HG03064 (cell line): ENCODE measurements around the gene PLA2G2C.

Source experiments
- ATAC-seq: cut with Tn5 transposase; IDR thresholded peaks from one replicate; pipeline ENCODE4 v1.9.1; 2021; ENCODE audit warnings: low read depth; ENCODE audit not compliant: unreplicated experiment

PLA2G2C gene

GRCh38 chr1:20209471-20209870, 23.2 kb upstream of the PLA2G2C start:
- no peak for ATAC-seq

DNA sequence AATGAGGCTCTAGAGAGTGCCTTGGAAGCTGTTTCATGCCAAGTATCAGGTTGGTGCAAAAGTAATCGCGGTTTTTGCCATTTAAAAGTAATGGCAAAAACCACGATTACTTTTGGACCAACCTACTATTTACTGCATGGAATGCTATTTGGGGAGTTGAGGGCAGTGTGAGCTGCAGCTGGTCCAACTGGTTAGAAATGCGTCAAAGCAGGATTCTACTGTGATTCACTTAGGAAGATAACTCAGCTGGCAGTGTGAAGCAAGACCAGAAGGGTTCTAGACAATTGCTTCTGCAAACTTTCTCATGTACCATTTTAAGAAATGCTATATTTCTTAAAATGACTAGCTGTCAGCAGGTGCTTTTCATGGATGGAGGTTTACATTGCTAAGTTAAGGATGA, 21.2 kb upstream of the PLA2G2C start:
- no peak for ATAC-seq

DNA sequence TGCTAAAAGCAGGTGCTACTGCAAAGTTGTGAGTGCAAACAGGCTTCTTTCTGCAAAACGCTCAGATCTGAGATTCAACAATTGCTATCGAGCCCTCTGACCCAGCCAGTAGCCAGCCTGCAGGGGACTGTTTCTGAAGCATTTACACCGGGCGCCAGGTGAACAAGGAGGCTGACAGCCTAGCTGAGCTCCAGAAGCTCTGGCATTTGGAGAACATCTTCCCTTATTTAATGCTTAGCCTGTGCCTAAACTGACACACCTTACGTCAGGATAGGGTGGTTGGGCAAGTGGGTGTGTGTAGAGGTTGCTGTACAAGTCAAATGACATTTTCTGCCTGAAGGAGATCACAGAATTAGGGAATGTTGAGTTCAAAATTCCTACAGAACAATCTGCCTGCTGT, 15.8 kb upstream of the PLA2G2C start:
- ATAC-seq: no peak

GRCh38 chr1:20200966-20201365, 14.6 kb upstream of the PLA2G2C start:
- ATAC-seq: no peak

- no peak for ATAC-seq
Observed at GRCh38 chr1:20199840-20200239, 13.5 kb upstream of the PLA2G2C start.

DNA sequence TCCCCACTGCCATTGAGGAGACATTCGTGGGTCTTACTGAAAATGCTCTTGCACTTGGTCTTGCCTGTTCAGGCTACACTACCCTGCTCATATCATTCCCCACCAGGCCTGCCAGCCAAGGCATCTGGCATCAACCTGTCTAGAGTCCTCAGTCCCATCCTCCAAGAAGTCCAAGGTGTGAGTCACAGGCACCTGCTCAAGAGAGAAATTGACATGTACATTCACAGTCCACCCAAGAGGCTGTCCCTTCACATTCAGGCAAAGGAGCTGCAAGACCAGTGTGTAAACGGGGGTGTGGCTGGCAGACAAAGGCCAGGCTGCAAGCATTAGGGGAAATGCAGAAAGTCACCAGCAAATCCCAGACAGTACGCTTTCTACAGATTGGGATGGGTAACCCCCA, 13.1 kb upstream of the PLA2G2C start:
- ATAC-seq: no peak

DNA sequence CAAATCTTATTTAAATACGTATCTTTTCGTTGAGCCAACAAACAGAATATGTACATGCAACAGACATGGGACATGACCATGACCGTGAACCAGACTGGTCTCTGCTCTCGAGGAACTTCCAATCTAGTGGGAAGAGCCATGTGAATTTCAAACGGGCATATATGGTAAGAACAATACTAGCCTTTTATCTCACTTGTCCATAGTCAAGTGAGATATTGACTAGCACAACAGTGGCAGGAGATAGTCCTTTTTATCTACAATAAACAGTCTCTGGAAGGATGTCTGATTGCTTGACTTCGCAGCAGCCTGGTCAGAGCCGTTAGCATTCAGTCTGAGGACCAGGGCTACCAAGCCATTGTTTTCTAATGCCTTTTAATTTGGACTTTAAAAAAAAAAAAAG, 12.6 kb upstream of the PLA2G2C start:
- ATAC-seq: no peak

- no peak for ATAC-seq
Observed at GRCh38 chr1:20198296-20198695, 12.0 kb upstream of the PLA2G2C start.

DNA sequence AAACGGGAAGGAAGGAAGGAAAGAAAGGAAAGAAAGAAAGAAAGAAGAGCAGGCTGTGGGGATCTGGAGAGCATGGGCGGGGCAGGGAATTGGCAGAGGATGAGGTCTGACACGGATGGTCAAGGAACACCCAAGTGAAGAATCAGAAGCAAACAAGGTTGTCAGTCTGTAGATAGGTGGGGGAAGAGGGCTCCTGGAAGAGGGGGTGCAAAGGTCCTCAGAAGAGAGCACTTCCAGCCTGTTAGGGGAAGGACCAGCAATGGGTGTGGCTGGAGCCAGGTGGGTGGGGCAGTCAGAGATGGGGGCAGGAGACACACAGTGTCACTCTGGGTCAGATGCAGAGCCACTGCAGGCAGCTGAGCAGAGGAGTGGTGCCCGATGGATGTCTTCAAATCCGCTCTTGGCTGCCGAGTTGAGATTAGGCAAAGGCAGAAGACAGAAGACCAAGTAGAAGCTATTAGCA, 11.0 kb upstream of the PLA2G2C start:
- no peak for ATAC-seq

DNA sequence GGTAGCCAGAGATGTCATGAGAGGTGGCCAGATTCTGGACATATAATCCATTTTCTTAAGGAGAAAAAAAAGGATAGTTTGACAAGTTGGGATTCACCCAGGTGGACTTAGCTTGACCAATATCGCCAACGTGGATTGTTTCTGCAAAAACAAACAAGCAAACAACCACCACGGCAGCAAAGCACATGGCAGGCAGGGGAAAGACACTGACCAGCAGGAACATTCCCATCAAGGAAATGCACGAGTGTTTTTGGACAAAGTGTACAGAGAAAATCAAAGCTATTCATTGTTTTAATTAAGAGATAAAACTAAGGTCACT, 9.1 kb upstream of the PLA2G2C start:
- ATAC-seq: no peak

DNA sequence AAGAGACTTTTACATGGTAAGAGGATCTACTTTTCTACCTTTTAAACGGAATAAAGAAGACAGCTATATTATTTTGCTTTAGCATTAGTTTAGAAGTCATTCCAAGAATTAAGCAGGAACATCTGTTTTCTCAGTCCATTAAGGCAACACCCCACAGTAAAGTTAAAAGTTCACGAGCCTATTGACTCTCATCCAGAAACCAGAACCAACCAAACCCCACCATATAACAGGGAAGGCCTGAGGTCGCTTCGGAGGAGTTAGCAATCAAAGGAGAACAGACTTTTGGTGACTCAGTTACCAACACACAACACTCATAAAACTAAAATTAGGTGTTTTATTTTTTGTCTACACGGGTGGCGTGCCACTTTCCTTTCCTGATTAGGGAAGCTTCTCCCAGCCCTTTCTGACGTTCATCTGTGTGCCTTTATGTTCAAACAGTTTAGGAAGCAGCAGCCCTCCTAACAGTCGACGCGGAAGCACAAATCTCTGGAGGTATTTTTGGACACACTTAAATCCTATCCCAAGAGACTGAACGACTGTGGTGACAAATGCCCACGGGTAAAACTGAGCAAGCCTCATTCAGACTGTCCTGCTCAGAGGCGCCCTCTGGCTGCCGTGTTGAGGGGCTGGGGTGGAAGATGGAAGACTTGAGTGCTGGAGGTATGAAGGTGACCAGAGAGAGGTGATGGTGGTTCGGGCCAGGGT, 8.6 kb upstream of the PLA2G2C start:
- no peak for ATAC-seq

DNA sequence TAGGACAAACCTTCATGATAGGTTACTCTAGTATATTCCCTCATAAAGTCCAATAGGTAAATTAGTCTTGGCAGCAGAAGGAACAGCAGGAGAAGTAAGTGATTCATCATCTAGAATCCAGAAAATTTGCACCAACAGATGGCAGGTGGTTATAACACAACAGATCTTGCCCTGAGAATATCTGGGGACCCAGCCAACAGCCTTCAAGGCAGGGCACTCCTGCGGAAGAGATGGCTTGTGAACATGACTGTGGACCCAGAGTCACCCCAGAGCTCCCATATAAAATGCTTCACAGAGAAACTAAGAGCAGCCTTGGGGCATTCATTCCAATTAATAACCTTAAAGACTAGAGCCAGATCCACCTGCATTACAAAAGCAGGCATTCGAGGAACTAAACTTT, 7.9 kb upstream of the PLA2G2C start:
- no peak for ATAC-seq

GRCh38 chr1:20192871-20193411, 6.6 kb upstream of the PLA2G2C start:
- no peak for ATAC-seq

DNA sequence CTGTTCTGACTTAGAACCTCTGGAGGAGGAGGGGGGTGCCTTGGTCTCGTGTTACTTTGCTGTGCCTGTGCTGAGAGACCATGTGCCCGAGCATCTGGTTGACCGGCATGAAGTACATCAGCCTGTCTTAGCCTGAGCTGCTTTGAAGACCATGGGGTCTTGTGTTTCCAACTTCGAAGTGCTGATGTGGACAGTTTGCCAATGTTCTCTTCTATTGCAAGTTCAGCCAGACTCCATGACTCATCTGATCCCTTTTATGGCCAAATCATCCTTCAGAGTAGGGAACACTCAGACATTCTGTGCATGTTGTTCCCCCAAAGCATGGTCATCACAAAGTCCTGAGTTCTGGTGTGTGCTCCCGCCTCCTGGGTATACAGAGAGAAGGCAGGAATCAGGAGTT, 6.0 kb upstream of the PLA2G2C start:
- no peak for ATAC-seq

DNA sequence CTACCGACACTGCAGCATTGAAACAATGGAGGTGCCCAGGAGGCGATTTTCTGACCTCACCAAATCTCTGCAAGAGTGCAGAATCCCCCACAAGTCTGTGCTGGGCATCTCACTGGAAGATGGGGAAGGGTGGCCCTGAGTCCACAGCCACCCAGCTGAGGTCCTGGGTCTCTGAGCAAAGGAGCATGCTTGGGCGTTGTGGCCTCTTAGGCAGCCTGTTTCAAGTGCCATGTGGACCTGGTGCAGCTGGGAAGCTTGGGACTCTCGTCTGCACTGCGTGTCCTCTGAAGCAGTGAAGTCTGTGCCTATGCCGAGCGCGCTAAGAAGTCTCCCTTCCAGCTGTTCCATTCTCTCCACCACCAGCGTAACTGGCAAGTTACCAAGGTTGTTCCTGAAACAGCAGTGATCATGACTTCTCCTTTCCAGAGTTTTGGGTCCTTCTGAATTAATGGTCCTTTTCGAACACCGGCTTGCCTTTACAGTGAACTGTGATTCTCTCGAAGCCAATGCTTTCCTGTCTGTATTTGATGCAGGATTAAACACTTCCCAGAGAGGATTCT, 5.0 kb upstream of the PLA2G2C start:
- no peak for ATAC-seq

DNA sequence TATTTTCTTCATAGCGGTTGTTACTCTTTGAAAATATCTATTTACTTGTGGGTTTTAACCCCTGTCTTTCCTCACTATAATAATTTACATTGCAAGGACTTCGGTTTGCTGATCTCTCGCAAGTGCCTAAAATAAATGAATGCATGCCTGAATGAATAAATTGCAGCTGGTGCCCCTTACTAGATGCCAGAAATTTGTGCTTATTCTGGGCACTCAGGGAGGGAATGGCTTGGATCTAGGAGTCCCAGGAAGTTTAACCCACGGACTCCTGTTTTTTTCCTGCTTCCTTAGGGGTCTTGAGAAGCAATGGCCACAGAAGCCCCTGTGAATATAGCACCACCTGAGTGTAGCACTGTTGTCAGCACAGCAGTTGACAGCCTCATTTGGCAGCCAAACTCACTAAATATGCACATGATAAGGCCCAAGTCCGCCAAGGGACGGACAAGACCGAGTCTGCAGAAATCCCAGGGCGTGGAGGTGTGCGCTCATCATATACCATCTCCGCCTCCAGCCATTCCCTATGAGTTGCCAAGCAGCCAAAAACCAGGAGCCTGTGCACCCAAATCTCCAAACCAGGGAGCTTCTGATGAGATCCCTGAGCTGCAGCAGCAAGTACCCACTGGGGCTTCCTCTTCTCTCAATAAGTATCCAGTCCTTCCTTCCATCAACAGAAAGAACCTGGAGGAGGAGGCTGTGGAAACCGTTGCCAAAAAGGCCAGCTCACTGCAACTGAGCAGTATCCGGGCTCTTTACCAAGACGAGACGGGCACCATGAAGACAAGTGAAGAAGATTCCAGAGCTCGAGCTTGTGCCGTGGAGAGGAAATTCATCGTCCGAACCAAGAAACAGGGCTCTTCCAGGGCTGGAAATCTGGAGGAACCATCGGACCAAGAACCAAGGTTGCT, 4.2 kb upstream of the PLA2G2C start:
- no peak for ATAC-seq

GRCh38 chr1:20189664-20190063, 3.3 kb upstream of the PLA2G2C start:
- no peak for ATAC-seq

- no peak for ATAC-seq
Observed at GRCh38 chr1:20188455-20188817, 2.1 kb upstream of the PLA2G2C start.

GRCh38 chr1:20187813-20188454, 1.6 kb upstream of the PLA2G2C start:
- ATAC-seq: no peak

DNA sequence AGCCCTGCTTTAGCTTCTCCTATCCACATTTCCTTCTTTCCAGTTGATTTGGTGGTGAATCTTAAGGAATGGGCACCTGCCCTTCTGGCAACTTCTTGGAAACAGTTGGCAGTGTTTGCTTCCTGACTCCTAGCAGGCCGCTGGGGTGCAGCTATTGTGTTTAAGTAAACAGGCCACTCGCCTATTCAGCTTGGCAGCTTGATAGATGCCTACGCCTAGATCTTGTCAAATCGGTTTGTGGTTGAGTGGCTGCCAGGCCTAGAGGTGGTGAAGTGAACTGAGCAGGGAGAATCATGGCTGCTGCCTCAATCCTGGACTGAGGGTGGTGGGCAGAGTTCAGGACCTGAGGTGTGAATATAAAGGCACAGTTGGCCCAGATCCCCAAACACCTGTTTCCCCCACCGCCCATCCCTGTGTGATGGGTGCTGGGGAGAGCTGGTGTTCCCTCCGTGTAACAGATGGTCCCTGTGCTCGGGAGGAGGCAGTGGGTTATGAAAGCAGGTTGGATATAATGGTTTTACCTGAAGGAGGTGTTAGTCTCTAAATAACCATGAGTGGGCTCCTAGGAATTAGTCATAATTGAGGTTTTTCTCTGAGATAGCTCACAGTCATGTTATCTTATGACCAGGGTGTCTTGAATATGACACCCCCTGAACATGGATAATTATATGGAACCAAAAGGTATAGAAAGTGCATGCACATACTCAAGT, 940 bp upstream of the PLA2G2C start:
- no peak for ATAC-seq
